NB4 (cell line): Measurements from ENCODE around the gene CDHR4.

ENCODE experiments used
- DNase-seq: peaks from one replicate; pipeline ENCODE4 v3.0.0; 2010; ENCODE audit warnings: low read depth
- H3K4me3 ChIP-seq: one replicate; pipeline ENCODE4 v1.5.1; 2011; ENCODE audit warnings: mild to moderate bottlenecking, low read depth, low read length, moderate library complexity
- MYC ChIP-seq: IDR thresholded peaks from 2 replicates; pipeline ENCODE4 v1.6.1; 2011; ENCODE audit warnings: low read depth, low read length
- POLR2A ChIP-seq: IDR thresholded peaks from 2 replicates; pipeline ENCODE4 v1.6.1; 2011; ENCODE audit warnings: mild to moderate bottlenecking; ENCODE audit not compliant: insufficient read length; ENCODE audit errors: extremely low read depth
- TF ChIP-seq, protein P1 (sequence below): IDR thresholded peaks from one replicate; pipeline ENCODE4 v1.5.1; 2012; ENCODE audit warnings: low read depth, low read length
- TF ChIP-seq, protein P2 (sequence below): IDR thresholded peaks from 2 replicates; pipeline ENCODE4 v1.6.1; 2011; ENCODE audit warnings: low read depth, low read length

Gene CDHR4

DNA sequence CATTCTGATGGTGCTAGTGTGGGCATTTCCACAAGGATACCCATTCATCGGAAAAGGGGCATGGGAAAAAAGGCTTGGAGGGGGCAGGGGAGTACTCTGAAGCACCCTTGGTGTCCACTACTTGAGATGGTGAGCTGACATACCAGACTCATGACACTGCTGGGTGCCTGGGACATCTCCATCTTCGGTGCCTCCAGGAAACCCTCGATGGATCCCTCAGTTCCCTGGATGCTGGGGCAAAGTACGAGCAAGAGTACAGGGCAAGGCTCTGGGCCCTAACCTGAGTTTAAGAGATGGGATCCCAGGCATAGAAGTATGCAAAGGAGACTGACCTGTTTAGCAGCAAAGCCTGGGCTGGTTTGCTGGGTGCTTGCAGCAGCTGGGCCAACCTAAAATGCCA lies 8.1 kb downstream of the CDHR4 start:
- TF ChIP-seq, protein P1, sequence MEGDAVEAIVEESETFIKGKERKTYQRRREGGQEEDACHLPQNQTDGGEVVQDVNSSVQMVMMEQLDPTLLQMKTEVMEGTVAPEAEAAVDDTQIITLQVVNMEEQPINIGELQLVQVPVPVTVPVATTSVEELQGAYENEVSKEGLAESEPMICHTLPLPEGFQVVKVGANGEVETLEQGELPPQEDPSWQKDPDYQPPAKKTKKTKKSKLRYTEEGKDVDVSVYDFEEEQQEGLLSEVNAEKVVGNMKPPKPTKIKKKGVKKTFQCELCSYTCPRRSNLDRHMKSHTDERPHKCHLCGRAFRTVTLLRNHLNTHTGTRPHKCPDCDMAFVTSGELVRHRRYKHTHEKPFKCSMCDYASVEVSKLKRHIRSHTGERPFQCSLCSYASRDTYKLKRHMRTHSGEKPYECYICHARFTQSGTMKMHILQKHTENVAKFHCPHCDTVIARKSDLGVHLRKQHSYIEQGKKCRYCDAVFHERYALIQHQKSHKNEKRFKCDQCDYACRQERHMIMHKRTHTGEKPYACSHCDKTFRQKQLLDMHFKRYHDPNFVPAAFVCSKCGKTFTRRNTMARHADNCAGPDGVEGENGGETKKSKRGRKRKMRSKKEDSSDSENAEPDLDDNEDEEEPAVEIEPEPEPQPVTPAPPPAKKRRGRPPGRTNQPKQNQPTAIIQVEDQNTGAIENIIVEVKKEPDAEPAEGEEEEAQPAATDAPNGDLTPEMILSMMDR: no peak
- TF ChIP-seq MYC (no peak), POLR2A (no peak)
- TF ChIP-seq, protein P2, sequence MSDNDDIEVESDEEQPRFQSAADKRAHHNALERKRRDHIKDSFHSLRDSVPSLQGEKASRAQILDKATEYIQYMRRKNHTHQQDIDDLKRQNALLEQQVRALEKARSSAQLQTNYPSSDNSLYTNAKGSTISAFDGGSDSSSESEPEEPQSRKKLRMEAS: no peak
- no peak for DNase-seq
- H3K4me3 ChIP-seq: no peak overlapping the region

GRCh38 chr3:49790626-49791411 lies 8.9 kb downstream of the CDHR4 start:
- DNase-seq: no peak
- no peak overlapping the region for H3K4me3 ChIP-seq
- TF ChIP-seq, protein P1: no peak
- TF ChIP-seq POLR2A: no peak
- no peak for TF ChIP-seq MYC
- TF ChIP-seq, protein P2: no peak

GRCh38 chr3:49788056-49788455 lies 11.6 kb downstream of the CDHR4 start:
- no peak overlapping the region for H3K4me3 ChIP-seq
- DNase-seq: no peak
- TF ChIP-seq, protein P2: no peak
- TF ChIP-seq, protein P1: no peak
- no peak for TF ChIP-seq MYC
- TF ChIP-seq POLR2A: no peak

GRCh38 chr3:49787536-49787935 lies 12.1 kb downstream of the CDHR4 start:
- no peak for DNase-seq
- TF ChIP-seq MYC (no peak), POLR2A (no peak)
- TF ChIP-seq, protein P1: no peak
- TF ChIP-seq, protein P2: no peak
- no peak overlapping the region for H3K4me3 ChIP-seq

DNA sequence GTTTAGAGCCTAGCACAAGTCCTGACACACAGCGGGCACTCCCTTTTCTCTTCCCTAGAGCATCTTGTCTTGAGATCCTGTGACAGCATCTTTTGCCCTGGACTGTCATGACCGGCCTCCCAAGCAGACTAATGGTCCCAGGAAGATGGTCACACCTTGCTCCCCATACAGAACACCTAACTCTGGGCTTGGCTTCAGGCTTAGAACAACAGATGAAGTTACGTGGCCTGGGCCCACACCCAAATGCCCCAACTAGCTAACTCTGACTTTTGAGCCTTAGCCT lies 12.6 kb downstream of the CDHR4 start:
- H3K4me3 ChIP-seq: peak overlapping the region; percentile 50
- TF ChIP-seq, protein P1: no peak
- no peak for TF ChIP-seq MYC
- no peak for TF ChIP-seq POLR2A
- TF ChIP-seq, protein P2: no peak
- no peak for DNase-seq
